GM12873 (cell line): Measurements from ENCODE around the gene VTI1A.

ENCODE experiments used
- CTCF ChIP-seq: IDR thresholded peaks from 2 replicates; pipeline ENCODE4 v1.5.1; 2012; ENCODE audit warnings: low read depth, mild to moderate bottlenecking, moderate library complexity, low read length, control low read depth; ENCODE audit not compliant: insufficient read depth; ENCODE audit errors: missing control alignments

The VTI1A gene

DNA sequence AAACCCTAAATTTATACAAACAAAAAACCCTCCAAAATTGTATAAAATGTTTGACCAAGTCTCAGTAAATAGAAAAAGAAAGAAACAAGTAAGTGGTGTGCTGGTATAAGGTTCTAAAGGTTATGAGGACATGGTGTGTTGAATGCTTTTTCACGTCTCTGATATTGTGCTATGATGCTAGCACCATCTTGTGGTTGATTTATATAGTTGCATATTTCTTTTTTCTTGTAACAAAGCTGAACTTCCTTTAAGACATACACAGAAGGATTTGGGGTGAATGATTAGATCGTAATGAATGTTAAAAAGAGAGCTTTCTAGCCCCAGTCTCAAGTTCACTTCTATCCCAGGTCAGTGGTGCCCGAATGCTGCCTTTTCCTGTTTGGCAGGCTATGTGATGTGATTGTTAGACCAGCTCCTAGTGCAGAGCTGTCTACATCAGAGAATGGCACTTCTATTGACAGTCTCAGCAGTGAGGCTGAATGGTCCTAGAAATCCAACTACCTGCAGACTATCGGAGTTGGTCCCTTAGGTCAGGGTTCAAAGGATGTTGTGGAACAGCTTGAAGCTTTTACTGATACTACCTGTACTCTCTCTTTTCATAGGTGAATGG is 25.0 kb downstream of the VTI1A start:
- peak; percentile 62 for TF ChIP-seq CTCF

GRCh38 chr10:112475575-112476218 is 28.7 kb downstream of the VTI1A start:
- peak; percentile 47 for TF ChIP-seq CTCF

- no peak for TF ChIP-seq CTCF
Measured at GRCh38 chr10:112481602-112482001, 34.6 kb downstream of the VTI1A start.

DNA sequence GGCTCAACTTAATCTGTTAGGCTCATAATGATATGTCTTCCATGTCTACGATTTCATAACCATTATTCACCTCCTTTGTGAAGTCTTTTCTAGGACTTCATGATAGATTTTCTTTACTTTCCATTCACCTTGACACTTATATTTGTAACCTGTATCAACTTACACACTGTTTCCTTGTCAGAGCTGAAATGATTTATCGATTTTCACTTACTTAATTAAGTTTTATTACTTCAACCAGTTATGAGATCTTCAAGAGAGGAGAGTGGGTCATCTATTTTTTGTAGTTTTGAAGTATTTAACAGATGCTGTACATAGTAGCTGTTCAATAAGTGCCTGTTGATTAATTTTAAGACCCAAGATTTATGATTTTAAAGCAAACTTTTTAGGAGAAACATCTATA is 37.4 kb downstream of the VTI1A start:
- TF ChIP-seq CTCF = no peak

DNA sequence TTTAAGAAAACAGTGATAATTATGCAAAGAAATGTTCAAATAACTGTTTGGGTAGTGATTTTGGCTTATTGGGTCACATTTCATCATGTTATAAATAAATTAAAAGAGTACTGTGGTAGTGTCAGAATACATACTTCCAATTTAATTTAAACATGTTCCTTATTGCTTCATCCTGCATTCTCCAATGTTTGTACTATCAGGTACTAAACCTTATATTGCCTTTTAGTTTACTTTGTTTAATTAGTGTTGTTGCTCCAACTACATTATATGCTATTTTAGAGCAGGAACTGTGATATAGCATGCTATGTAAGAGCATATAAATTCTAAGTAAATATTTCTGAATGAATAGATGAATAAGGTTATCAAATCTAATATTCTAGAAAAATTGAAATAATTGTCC is 40.9 kb downstream of the VTI1A start:
- no peak for TF ChIP-seq CTCF

GRCh38 chr10:112490545-112490944 is 43.5 kb downstream of the VTI1A start:
- no peak for TF ChIP-seq CTCF

- no peak for TF ChIP-seq CTCF
Measured at GRCh38 chr10:112491144-112491543, 44.1 kb downstream of the VTI1A start.
